Raji (cell line): ENCODE measurements around the gene SEPTIN11.

ENCODE experiments used
- POLR2A ChIP-seq: IDR thresholded peaks from 2 replicates; pipeline ENCODE4 v1.6.1; 2011; ENCODE audit warnings: low read depth, low read length, control low read depth; ENCODE audit not compliant: insufficient read depth

The SEPTIN11 gene

DNA sequence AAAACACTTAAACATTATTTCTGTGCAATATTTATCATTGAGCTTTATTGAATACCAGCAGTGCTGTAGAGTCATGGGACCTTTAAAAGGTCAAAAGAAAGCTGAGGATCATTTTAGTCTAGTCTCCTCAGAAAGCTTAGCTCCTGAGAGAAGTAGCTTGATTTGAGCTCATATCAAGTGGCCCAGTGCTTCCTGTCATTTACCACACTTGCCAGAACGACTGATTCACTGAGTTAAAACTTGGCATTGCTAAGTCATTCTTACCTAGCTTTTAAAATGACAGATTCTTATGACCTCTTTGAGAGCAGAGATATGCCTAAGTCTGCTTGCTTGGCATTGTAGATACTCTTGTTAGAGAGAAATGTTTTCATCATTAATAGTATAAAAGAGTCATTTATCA, 15.2 kb downstream of the SEPTIN11 start:
- no peak for TF ChIP-seq POLR2A

- no peak for TF ChIP-seq POLR2A
Observed at GRCh38 chr4:76965866-76966579, 16.5 kb downstream of the SEPTIN11 start.

GRCh38 chr4:76968937-76969336, 19.4 kb downstream of the SEPTIN11 start:
- no peak for TF ChIP-seq POLR2A

DNA sequence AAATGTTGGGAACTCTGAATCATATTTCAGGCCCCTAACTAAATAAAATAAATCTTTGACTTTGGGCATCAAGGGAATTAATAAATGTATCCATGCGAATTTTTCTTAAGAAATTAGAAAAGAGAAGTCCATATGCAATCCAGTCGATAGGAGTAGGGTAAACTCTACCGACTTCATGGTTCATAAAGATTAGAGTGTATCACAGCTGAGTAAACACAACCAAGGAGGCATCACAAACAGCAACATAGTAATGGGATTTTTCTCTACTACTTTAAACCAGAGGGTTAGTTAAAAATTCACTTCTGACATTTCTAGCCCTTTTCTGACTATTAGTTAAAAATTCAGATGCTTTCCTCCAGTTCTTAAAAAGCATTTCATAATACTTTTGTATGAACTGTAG, 19.9 kb downstream of the SEPTIN11 start:
- no peak for TF ChIP-seq POLR2A

DNA sequence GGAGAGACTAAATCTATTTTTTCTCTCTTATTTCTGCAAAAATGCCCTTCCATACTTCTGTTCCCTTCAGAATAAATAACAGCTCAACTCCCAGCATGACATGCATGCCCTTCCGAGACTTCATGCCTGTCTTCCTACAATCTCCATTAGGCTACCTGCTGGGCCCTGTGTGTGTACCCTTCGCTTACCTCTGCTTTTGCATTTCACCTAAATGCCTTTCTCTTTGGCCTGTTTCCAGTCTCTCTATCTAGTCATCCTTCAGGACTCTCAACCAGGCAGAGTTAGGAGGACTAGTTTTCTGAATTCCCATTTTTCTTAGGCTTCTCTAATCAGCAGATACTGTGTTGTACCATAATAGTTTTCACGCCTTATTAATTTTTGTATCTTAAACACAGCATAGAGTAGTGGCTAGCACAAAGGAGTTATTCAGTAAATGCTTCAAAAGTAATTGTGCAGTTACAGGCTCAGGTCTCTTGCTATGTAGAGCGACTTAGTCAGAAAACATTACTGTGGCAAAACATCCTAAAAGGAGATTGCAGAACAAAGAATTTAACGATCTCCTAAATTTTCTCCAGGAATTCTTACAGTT, 20.5 kb downstream of the SEPTIN11 start:
- TF ChIP-seq POLR2A, result no peak

- no peak for TF ChIP-seq POLR2A
Observed at GRCh38 chr4:76972306-76972705, 22.8 kb downstream of the SEPTIN11 start.

GRCh38 chr4:76974150-76974549, 24.6 kb downstream of the SEPTIN11 start:
- TF ChIP-seq POLR2A, result no peak

- TF ChIP-seq POLR2A, result no peak
Observed at GRCh38 chr4:76977113-76977512, 27.6 kb downstream of the SEPTIN11 start.

DNA sequence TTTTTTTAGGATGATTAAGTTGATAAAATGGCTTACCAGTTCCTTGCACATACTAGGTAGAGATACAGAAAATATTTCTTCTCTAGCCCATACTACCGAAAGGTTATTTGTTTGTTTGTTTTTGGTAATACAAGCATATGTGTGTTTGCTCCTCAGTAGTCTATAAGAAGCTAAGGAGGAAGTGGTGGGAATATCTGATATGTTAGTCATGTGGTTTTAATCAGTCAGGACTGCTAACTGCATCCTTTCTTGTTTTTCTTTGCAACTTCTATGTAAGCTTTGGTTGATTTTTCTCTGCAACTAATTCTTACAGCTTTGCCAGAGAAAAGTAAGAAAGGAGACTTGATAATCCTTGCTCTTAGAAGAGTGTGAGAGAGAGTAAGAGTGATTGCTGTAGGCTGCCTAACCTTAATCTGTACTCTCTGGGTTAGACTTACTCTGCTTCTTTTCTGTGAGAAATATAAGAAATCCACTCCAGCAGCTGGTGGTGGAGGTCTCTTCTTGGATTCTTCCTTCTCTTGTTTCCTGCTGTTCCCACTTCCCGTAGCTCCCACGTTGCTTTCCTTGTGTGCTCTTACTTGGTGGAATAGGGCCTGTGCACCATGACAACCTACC, 28.3 kb downstream of the SEPTIN11 start:
- TF ChIP-seq POLR2A, result no peak

- no peak for TF ChIP-seq POLR2A
Observed at GRCh38 chr4:76979236-76979635, 29.7 kb downstream of the SEPTIN11 start.

DNA sequence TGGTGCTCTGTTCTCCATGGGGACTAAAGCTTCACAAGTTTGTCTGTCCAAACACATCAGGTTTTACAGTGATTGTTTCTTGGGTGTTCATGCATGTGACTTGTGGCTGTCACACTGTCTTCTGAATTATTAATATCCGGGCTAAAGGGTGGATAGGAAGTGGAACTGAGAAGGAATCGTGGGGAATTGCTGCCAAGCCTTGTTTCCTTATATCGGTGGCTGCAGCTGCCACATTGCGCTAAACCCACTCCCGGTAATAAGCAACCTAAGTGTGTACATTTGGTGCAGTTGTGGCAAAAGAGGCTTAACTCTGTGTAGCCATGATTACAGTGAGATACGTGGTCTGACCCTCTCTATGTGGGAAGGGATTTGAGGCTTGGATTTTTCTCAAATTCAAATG, 30.7 kb downstream of the SEPTIN11 start:
- TF ChIP-seq POLR2A, result no peak

GRCh38 chr4:76981644-76982043, 32.1 kb downstream of the SEPTIN11 start:
- no peak for TF ChIP-seq POLR2A

GRCh38 chr4:76982638-76983584, 33.4 kb downstream of the SEPTIN11 start:
- no peak for TF ChIP-seq POLR2A

GRCh38 chr4:76984127-76984526, 34.6 kb downstream of the SEPTIN11 start:
- no peak for TF ChIP-seq POLR2A

- TF ChIP-seq POLR2A, result no peak
Observed at GRCh38 chr4:76984788-76985211, 35.2 kb downstream of the SEPTIN11 start.
